GM19099 (cell line): ENCODE measurements around the gene TRABD2B.

Experiments used
- POLR2A ChIP-seq: IDR thresholded peaks from 3 replicates; pipeline ENCODE4 v1.6.1; 2011; ENCODE audit warnings: low read depth; ENCODE audit not compliant: insufficient read length; ENCODE audit errors: extremely low read depth

TRABD2B gene

DNA sequence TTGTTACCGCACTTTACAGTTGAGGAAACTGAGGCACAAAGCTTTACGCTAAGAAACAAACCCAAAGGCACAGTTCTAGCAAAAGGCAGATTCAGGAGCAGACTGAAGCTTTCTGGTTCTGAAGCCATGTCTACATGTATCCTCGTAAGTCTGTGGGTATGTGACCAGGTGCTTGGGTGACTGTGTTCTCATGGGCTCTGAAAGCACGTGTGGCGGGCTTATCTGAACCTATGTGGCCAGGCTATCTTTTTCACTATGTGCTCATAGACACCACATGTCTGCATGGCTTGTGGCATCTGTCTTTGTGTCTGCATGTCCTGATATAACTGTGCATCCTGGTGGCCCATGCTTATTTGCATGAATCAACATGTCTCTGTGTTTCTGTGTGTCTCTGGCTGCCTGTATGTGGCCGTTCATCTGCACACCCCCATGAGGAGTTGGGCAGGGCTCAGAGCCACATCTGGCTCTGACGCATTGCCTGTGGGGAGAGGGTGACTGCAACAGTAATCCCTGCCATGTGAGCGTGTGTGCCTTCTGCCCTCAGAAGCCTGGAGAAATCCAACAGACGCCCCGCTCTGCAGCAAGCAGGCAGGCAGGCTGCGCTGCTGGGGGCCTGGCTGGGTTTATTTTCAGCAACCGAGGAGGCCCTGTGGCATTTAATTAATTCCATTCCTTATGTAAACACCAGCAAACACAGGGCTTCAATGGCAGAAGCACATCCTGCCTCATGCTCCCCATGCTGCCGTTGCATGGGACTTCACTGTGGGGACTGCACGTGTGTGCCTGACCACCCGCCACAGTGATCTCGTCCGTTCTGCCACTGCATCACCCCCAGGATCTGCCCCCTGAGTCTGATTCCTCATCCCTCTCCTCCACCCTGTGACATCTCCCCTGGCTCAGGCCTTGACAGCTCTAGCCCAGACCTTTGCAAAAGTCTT lies 115.4 kb downstream of the TRABD2B start:
- TF ChIP-seq POLR2A = no peak

DNA sequence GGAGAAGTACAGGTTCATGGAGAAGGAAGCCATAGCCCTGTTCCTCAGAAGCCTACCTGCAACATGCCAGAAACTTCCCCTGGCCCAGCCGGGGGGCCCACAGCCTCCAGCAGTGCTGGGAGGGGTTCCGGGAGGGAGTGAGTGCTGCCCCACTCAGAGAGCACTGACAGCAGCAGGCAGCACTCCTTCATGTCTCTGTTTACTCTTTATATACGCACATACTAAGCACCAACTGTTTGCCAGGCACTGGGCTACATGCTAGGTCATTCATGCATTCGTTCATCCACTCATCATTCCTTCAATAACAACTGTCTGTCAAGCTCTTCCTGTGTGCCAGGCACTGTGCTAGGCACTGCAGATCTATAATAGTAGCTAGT lies 120.6 kb downstream of the TRABD2B start:
- TF ChIP-seq POLR2A = no peak

DNA sequence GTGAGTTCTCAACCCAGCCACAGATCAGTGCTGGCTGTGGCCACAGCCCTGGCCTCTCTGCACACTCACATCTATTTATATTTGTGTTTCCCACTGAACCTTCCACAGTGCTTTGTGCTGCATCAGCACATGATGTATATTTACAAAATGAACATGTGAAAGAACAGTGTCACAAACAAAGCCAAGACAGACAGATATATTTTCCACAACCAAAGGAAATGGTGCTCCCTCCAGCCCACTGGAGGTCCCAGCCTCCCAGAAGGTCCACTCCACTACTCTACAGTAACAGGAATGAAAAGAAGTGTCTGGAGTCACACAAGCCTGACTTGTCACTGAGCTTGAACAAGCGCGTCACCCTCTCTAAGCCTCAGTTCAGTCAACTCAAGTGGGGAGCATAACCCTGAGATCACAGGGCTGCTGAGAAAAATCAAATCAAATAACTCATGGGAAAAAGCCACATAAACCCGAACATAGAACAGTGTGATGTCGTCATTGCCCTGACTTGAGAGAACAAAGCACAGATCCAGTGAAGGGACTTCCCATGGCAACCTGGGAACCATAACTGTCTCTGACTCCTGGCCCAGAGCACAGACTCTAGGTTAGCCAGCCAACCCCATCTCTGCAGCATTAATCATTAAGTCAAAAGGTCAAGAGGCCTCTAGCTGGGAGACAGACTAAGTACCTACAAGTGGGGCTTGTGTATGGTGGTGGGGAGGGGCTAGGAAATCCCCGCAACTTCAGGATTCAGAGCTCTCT lies 121.2 kb downstream of the TRABD2B start:
- no peak for TF ChIP-seq POLR2A

DNA sequence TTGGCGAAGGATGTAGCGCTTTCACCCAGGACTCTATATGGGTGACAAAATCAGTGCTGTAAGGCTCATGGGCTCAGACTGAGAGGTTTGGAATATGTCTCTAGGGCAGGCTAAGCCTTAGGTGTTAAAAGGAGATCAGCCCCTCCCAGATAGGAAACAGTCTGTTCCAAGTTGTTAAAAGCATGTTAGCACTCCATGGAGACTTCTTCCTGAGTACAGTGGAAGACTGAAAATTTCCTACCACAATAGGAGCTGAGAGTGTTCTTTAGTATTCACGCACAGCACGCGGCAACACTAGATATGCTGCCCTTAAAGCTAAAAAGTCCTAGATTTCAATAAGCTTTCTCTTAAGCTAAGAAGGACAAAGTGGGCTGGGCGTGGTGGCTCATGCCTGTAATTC lies 122.1 kb downstream of the TRABD2B start:
- TF ChIP-seq POLR2A = no peak

DNA sequence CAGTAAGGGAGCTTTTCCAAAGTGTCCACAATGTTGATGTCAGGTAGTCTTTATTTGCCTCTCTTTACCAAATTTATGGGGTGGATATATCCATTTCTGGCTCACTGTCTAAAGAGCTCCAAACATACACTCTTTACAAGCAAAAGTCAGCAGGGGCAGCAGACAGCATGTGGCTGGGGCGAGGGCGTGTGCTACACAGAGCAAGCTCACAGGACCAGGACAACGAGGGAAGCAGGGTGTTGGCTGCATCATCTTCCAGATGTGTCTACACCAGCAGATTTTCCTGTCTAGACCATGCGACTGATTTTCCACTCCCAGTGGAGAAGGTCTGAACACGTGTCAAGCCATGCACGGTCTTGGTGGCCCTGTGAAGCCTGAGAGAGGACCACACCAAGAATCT lies 123.8 kb downstream of the TRABD2B start:
- no peak for TF ChIP-seq POLR2A

DNA sequence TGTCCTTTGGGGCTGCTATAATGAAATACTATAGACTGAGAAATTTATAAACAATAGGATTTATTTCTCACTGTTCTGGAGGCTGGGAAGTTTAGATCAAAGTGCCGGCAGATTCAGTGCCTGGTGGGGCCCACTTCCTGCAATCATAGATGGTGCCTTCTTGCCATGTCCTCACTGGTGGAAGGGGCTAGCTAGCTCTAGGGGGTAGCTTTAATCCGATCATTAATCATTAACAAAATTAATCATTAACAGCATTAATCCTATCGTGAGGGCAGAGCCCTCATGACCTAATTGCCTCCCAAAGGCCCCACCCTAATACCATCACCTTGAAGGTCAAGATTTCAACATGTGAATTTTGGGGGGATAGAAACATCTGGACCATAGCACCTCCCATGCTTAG lies 124.3 kb downstream of the TRABD2B start:
- no peak for TF ChIP-seq POLR2A

DNA sequence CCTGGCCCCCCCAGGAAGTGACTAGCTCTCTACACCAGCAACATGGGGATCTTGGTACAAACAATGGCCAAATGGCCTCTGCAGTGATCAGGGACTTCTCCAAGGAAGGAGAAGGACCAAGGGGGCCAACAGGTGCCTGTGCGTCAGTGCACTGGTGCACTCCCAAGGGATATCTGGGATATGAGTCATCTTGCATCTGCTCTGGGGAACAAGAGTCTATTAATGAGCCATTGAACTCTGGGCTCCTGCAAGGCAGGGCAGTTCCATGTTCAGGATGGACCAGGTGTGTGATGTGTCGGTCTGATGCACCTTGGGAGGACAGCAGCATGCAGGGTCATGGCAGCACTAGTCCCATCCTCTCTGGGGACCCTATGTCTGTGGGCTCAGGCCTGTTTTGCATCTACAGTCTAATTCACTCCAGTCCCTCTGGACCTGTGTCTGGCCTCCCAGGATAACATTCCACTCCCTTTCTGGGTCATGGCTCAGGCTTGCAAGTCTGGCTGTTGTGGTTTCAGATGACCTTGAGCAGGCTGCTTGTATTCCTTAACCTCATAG lies 125.3 kb downstream of the TRABD2B start:
- no peak for TF ChIP-seq POLR2A

DNA sequence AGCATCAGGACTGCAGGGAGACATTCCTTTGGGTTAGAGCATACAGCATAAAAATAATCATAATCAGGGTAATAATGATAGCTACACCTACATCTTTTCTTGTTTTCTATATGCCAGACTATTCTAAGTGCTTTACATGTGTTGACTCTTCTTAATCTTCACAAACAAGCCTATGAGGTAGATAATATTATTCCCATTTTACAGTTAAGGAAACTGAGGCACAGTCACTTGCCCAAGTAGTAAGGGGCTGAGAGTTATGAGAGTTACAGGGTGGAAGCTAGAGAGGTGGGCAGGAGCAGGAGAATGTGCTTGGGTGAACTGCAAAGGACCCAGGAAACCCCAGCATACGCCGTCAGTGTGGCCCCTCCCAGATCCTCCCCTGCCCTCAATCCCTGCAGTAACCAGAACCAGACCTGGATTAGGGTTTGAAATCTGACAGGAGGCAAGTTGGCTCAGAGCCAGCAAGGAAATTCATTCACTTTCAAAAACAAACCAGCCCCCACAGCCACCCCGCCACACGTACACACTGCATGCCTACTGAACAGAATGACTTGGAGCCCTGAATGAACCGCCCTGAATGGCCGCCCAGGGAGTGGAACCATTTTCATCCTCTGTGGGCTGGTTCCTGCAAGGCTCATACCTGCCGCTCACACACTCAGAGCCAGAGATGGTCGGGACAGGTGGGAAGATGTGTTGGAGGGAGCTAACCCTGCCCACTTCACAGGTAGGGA lies 126.1 kb downstream of the TRABD2B start:
- TF ChIP-seq POLR2A = no peak

DNA sequence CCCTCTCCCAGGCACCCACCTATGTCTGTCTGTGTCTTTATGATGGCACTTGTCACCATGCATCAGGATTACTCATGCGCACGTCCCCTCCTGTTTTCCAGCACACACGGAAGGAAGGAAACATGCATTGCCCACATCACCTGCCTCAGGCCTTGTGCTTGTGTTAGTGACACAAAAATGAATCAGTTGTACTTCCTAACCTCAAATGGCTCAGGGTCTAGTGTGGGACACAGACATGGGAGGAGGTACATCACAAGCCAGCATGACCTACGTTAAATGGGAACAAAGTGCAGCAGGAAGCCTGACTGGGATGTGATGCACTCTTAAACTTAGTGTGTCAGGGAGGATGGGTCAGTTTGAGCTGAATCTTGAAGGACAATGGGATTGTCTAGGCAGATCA lies 126.7 kb downstream of the TRABD2B start:
- no peak for TF ChIP-seq POLR2A

DNA sequence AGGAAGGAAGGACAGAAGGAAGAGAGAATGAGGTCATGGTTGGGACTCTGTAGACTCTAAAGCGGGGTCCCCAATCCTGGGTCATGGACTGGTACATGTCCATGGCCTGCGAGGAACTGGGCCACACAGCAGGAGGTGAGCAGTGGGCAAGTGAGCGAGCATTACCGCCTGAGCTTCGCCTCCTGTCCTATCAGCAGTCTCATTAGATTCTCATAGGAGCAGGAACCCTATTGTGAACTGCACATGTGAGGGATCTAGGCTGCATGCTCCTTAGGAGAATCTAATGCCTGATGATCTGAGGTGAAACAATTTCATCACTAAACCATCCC lies 128.9 kb downstream of the TRABD2B start:
- TF ChIP-seq POLR2A = no peak

DNA sequence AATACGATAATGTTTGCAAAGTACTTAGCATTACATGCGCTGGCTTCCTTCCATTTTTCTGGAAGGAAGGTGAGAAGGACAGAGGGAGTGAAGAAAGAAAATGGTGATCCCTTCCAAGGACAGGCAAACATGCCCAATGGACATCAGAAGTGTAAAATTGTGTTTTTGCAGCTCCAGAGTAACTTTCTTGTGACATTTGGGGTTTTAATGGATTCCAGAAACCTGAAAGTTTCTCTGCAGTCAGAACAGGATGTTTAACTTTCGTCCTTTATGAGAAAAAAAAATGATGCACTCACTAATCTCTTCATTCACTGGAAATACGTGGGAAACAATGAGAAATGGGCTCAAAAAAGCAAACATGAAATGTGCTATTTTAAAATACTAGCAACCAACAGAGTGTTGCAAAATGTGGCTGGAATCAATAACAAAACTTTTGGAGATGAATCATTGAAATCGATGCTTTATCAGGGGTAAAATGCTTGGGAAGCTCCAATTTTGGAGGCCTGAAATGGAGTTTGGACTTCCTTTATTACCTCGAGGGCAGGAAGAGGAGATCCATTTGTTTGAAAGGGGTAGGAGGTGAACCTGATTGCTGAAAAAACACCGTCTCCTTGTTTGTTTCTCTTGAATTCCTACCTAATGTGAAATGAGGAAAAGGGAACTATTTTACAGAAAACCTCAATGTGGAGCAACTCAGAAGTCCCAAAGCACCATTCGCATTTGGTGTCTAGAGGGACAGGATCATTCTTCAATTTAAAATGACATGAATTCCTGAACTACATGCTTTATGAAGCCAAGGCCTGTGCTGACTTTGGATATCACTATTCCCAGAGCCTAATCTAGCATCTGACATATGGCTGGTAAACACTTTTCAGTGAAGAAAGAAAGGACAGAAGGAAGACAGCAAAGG lies 129.5 kb downstream of the TRABD2B start:
- no peak for TF ChIP-seq POLR2A

DNA sequence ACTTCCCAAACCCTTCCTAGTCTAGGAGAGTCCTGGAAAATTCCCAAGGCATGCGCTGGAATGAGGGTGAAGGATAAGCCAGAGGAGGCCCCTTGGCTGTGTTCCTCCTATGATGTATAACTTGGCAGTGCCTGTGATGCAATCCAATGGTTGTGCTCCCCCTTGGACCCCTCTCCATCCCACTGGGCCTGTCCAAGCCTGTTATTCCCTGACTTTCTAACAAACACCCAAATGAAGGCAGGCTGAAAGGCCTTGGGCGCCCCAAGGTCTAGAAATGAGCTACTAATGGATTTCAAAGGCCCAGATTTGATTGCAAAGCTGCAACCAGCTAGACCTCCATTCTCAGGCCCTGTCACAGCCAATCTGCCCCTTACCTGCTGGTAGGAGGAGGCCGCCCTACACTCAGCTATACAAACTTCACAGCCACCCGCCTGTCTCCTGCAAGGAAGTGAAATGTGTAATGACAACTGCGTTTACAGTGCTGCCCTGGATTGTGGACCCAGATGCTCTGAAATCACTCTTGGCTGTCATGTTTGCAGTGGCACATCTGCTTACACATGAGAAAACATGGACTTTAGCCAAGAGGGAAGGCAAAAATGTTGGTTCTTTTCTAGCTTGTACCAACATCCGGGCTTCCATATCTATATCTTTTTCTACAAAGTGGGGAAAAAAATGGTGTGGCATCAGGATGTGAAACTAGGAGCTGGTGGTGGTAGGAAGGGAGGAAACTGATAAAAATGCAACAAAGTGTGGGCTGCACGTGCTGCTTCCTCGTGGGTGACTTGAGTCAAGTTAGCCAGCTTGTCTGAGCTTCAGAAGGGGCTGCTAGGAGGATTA lies 130.4 kb downstream of the TRABD2B start:
- TF ChIP-seq POLR2A = no peak

DNA sequence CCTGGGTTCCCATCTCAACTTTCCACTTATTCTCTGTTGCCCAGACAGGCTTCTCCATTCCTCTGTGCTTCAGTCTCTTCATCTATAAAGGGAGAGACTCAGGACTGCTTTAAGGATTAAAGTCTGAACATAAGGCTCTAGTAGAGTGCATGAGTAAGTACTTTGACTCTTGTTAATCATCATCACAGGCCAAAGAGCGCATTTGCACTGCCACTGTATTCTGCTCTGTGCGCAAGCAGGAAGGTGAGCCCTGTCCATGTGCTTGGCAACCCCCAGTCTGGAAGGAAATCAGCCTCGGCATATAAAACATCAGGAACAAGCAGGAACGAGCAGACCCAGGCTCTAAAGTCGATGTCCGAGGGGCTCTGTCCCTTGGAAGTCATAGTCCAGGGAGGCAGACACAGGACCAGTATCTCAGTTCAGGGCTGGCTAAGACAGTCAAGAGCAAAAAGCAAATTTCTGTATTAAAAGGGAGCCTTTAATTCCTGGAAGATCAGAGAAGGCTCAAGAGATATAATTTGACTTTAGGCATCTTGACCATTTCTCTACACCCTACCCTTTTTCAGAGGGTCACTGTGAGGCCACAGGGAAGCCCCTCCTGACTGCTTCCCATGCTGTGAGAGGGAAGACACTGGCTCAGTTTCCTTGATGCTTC lies 131.2 kb downstream of the TRABD2B start:
- TF ChIP-seq POLR2A = no peak

DNA sequence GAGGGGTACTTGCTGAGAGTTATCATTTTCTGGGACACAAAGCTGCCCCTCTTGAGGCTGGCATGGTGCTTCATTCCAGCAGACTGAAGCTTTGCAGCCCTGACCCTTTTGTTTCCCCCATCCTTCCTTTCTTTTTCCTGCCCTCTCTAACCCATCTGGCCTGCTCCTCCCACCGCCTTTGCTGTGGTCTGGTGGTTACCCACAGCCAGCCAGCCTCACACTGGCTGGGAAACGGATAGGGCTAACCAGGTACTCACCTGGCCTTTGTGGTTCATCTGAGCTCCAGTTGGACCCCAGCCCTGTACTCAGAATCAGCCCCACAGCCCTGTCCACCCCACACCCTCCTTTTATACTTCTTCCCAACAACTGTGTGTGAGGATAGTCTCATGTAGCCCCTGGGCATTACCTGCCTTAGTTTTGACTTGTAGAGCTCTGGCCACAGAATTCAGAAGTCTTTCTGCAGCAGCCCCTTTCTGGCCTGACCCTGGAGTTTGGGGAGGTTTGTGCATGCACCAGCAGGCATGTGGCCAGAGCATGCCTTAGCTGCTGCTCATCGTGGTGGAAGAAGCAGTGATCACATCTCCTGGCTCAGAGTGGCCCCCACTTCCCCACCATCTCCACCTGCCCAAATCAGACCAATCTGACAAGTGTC lies 138.0 kb downstream of the TRABD2B start:
- TF ChIP-seq POLR2A = no peak
